HG03175 (cell line): Measurements from ENCODE around the gene MST1.
"Not testable (repeated sequence)": the region's sequence is repeated elsewhere in the genome, so short reads cannot be mapped to it uniquely, and the experiment has no call there.

ENCODE experiments used
- ATAC-seq: cut with Tn5 transposase; IDR thresholded peaks from one replicate; pipeline ENCODE4 v1.9.1; 2021; ENCODE audit warnings: mild to moderate bottlenecking, moderate library complexity; ENCODE audit not compliant: unreplicated experiment

The MST1 gene

DNA sequence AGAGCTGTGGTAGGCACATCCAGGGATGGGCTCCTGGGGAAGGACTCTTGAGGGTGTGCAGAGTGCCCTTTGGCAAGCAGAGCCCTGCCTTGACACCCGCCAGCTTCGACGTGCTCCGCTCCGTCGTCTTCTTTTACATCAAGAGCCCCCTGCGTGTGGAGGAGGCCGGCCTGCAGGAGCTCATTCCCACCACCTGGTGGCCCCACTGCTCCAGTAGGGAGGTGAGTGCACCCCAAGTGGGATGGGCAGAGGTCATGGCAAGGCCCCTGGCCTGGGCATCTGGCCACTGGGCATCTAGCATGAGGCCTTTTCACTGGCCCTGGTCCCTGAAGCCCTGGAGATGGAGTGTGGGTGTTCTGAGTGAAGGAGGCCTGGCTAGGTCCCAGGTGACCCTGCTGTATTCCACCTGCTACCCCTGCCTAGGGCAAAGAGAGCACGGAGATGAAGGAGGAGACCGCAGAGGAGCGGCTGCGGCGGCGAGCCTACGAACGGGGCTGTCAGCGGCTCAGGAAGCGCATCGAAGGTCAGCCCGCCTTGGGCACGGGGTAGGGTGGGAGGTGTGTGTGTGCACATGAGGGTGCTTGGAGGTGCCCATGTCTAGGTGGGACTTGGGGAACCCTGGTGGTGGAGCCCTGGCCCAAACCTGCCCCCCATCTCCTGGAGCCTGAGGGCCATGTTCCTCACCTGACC, 12.3 kb upstream of the MST1 start:
- ATAC-seq: no peak

DNA sequence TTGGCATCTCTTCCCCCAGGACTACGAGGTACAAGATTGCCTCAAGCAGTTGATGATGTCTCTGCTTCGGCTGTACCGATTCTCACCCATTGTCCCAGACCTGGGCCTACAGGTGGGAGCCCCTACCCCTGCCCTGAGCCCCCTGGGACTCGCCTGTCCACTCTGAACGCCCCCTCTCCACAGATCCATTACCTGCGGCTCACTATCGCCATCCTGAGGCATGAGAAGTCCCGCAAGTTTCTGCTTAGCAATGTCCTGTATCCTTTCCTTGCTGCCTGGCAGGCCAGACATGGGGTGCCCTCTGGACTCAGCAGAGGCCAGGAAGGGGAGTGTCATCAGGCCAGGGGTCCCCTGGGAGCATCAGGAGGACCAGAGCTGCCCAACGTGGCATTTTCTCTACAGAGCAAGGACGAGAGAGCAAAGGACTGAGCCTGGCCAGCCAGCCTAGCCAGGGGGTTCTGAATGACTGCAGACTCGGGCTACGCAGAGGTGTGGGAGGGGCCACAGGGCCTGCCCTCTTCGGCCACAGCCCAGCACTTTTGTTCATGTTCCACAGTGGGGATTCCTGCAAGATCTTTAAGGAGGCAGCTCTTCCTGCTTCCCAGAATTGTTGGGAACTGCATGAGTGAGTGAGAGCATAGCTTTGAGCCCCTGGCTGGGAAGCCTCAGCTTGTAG, 11.3 kb upstream of the MST1 start:
- no peak for ATAC-seq

DNA sequence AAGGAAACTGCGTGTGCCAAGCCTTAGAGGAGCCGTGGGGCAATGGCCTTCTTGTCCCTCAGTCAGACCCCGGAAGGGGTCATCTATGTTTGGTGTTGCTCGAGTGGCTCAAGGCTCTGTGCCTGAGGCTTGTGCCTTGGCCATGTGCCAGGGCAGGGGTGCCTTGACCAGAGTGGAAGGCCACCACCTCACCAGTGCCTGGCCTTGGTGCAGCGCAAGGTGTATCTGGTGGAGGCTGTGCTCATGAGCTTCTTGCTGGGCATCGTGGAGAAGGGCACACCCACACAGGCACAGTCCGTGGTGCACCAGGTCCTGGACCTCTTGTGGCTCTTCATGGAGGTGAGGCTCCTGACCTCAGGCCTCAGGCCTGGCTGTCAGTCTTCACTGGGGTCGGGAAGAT, 10.7 kb upstream of the MST1 start:
- no peak for ATAC-seq

DNA sequence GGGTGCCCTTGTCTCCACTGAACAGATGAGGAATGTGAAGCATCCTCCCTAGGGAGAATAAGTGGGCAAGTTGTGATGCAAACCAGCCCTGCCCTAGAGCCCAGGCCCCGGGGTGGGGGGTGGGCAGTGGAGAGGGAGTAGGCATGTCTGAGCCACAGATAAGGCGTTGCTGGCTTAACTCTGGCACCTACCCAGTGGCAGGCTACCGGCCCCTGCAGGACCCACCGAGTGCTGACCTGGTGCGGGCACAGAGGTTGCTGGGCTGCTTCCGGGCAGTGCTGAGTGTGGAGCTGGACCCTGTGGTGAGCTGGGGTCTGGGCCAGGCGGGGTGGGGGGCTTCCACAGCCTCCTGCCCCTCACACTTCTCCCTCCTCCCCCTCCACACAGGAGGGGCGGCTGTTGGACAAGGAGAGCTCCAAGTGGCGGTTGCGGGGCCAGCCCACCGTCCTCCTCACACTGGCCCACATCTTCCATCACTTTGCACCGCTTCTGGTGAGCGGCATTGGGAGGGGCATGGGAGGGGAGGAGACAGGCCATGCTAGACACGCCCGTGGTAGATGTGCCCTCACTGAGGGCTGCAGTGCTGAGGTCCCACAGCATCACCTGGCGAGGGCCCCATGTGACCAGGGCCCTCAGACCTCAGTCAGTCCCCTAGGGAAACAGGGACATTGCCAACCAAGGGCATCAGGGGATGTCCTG, 10.2 kb upstream of the MST1 start:
- ATAC-seq: no peak

DNA sequence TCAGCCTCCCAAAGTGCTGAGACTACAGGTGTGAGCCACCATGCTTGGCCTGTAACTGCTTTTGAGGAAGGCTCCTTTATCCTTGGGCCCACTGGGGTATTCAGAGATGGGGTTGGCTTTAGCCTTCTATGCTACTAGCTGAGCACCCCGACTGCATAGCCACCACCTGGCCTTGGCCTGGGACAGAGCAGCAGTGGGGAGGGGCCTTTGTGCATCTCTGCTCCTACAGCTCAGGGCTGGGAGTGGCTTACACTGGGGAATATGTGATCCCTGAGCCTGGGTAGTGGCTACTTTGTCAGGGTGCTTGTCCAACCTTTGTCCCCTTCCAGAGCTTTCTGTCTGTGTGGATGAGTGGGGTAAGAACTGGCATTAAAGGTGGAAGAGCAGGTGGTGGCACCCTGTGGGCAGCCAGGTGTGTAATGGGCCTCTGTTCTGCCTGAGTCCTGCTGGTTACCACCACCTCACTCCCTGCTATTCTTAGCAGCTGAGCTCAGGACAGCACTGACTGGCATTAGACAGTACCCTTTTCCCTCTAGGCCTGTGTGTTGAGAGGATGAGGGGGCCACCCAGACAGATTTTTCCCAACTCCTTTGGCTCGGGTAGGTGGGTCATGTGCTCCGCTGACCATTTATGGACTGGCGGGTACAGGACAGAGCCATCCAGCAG, 6.2 kb upstream of the MST1 start:
- not testable (repeated sequence) for ATAC-seq

DNA sequence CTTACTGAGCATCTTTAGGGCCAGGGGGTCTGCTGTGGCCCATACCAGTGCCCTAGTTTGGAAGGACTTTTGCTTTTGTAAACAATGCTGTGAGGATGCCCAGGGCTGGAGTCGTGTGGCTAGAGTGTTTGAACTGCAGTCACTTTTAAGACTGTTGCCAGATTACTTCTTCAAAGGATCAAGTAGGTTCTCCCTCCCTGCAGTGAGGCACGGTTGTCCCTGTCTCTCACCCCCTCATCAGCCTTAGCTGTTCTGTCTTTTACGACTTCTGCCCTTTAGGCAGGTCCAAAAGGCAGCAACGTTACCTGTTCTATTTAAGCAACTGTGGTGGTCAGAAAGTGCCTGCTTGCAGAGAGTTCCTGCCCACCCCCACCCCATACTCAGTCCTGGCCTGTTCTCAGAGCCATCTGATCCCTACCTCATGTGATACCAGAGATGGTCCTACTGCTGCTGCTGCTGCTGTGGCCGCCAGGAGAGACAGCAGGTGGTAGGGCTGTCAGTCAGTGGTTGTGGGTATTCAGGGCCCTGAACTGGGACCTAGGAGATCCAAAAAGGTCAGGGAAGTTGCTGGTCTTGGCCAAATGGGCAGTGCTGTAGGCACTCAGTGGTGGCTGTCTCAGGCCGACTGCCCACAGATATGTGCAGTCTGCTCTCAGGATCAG, 5.3 kb upstream of the MST1 start:
- ATAC-seq: not testable (repeated sequence)

DNA sequence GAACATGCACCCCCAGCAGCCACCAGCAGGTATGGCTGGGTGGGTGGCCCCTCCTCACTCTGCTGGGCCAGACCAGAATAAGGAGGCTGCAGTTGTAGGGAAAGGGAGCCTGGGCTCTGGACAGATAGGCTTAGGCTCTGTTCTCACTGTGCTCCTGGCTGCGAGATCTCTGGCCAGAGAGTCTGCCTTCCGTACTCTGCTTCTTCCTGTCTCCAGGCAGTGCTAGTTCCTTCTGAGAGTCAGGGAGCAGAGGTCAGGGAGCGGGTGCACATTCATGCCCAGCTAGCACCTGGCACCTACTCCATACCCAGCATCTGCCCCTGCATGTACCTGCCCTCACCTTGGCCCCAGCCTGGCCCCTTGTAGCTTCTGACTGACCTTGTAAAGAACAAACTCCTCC, 2.2 kb upstream of the MST1 start:
- not testable (repeated sequence) for ATAC-seq

DNA sequence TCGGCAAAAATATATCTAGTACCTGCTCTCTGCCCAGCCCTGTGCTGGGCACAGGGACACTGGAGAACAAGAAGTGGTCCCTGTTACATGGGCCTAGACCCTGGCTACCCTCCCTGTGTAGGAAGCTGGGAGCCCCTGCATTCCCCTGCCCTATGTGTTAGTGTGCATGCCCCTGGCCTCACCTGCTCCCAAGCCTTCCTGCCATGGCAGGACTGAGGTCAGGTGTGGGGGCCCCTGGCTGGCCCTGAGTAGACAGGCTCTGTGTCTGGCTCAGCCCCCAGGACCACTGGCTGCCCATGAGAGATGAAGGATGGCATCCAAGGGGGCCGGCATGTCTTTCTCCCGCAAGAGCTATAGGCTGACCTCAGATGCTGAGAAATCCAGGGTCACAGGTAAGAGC, 1.6 kb upstream of the MST1 start:
- ATAC-seq: not testable (repeated sequence)

DNA sequence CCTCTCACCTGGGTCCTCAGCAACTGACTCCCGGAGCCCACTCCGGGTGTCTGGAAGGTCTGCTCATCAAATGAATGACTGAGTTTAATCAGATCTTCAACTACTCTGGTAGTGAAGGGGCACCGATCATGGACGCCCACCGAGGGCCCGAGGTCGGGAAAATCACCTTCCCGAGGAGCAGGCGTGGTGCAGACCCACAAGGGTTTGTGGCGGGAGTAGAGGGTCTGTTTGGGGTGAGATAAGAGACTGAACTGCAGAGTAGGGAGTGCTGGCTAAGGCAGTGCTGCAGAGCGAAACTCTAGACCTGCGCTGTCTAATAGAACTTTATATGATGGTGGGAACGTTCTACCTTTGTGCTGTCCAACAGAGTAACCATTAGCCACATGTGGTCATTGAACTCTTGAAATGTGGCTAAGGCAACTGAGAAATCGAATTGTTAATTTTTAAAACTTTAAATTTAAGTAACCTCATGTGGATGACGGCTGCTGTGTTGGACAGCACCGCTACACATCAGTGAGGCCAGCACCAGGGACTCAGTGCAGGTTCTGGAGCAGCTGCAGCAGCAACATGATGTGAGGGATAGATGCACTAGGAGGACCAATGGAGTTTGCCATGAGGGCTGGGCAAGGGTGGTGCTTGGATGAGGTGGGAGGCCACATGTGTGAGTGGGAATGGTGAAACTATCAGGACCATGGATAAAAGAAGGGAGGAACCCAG, 792 bp upstream of the MST1 start:
- not testable (repeated sequence) for ATAC-seq

DNA sequence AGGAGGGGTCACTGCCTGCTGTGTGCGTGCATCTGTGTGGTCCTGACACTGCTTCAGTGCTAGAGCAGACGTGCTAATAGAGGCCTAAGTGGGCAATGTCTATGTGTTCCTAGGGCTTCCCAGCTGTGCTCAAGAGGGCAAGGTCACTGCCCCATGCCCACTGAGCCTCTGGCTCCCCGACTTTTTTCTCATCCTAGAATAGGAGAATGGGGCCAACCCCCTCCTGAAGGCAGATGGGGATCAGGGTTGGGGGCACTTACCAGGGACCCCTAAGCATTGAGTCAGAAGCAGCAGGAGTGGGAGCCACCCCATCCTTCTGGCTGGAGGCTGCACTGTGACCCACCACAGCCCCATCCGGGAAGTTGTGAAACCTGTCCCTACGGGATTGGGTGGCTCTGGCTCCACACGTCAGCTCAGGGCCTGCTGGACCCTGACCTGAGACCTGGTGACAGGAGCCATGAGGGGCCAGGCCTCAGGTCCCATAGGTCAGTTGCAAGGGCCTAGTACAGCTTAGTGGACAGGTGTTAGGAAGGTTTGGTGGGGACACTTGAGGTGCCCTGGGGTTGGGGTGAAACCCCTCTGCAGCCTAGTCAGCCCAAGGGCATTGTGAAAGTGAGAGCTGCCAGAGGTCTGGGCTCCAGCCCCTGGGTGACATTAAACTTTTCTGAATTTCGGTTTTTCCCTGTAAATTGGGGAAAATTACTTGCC, 782 bp downstream of the MST1 start:
- ATAC-seq: not testable (repeated sequence)

DNA sequence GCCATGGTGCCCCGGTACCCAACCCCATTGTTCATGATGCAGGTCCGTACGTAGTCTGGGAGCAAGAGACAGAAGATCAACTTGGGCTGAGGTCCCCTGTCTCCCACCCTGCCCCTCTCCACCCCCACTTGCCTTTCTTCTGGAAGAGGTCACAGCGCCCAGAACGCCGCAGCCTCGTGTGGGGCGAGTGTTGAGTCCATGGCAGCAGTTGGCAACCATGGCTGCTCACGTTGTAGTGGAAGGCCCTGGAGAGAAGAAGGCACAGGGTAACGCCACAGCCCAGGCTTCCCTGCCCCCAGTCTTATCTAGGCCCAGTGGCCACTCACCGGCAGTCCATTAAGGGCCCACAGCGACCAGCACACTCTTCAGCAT, 1.9 kb downstream of the MST1 start:
- ATAC-seq: not testable (repeated sequence)

DNA sequence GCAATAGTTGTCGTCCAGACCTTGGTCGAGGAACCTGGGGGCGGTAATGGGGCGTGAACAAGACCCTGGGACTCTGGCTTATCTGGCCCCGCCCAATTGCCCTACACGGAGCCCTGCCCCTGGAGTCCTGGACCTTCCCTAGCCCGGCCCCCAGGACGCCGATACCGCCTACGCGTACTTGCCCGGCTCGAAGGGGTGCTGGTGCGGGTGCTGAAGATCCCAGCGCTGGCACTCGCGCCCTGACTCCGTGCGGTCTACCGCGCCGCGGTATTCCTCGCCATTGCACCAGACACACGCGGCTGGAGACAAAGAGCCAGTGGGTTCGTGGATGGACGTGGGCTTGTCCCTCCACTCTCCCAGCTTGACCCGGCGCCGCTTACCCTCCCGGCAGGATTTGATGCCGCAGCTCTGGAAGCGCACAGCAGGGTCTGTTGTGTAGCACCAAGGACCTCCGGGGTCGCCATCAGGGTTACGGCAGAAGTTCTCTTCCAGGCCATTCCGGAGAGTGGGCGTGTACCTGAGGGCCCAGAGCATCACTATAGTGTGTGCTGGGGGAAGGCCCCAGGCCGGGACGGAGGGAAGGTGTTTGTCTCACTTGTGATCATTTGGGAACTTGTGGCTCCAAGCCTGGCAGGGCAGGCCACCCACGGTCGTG, 2.4 kb downstream of the MST1 start:
- not testable (repeated sequence) for ATAC-seq

DNA sequence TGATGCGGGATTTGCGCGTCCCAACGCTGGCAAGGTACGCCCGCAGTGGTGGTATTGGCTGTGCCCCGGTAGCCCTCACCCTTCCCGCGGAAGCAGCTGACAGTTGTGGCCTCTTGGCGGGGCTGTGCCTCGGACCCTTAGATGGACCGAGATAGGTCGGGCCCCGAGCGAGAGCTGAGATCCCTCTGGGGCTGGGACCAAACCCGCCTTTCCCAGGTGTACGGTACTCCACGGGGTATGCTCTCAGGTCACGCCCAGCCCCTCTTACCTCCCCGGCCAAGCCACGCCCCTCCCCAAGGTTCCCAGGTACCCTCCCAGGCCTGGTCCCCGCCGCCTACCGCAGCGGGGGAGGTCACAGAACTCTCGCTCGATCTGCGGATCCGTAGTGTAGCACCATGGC, 2.9 kb downstream of the MST1 start:
- not testable (repeated sequence) for ATAC-seq

DNA sequence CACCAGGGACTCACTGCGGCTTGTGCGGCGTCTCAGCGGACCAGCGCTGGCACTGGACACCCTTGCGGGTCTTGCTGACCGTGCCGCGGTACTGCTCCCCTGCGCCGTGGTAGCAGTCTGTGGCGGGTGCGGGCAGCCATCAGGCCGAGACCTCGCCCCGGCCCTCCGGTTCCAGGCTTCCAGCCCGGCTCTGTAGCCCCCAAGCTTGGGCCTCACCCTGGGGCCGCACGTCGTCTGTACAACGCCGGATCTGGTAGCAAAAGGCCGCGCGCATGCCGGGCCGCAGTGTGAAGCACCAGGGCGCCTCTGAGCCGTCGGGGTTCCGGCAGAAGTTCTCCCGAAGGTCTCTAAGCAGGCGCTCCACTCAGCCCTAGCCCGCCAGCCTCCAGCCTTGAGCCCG, 3.4 kb downstream of the MST1 start:
- ATAC-seq: not testable (repeated sequence)

DNA sequence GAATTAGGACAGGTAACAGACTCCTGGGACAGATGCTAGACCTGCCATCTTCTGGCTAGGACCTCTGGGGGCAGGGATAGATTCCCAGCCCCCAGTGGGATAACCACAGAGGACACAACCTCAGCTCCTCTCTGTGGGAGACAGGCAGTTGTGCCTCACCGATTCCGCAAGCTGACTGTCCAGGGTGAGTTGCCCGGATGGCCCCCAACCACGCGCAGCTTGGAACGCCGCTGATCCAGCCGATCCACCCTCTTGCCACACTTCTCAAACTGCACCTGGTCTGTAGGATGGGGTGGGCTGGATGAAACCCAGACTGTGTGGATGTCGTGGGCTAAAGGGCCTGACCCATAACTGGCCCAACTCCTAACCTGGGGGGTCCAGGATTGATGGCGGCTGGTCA, 4.2 kb downstream of the MST1 start:
- ATAC-seq: not testable (repeated sequence)

DNA sequence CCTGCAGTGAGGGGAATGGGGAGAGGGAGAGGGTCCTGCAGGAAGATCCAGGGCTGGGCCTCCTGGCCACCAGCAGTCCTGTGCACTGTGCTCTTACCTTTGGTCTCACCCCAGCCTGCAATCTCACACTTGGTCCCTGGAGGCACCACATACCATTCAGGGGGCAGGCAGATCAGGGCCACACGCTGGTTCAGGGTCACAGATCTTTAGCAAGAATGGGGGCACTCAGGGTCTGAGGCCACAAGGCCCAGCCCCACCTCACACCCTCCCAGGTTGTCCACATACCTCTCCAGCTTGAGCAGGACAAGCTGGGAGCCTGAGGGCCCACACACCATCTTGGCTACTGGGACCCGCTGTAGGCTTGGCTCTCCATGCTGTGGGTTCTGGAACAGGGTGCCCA, 4.8 kb downstream of the MST1 start:
- not testable (repeated sequence) for ATAC-seq

DNA sequence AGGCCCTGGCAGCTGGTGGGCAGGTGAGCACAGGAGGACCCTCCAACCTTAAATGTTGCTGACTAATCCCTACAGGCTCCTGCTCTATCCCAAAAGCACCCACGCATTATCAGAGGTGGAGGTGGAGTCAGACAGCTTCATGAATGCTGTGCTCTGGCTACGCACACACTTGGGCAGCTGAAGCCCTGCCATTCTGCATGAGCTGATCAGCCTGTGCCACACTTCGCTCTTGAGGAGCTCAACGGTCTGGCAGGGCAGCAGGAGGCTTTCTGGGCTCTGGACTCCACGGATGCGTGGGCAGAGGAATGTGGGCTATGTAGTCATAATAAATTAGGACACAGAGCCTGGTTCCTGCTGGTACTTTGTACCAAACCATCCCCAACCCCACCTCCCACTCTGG, 6.1 kb downstream of the MST1 start:
- ATAC-seq: no peak

DNA sequence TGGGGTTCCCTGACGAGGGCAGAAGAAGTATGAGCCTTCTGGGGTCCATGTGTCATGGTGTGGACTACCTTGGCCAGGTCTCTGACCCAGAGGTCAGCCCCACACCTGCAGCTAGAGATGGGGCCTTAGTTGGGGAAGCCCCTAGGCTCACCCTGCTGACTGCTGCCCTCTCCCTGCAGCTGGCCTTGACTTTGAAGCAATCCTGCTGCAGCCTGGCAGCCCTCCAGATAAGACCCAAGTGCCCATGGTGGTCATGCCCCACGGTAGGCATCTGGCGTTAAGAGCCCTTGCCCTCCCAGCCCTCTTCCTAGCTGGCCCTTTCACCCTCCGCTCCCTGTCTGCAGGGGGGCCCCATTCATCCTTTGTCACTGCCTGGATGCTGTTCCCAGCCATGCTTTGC, 7.7 kb downstream of the MST1 start:
- ATAC-seq: no peak

DNA sequence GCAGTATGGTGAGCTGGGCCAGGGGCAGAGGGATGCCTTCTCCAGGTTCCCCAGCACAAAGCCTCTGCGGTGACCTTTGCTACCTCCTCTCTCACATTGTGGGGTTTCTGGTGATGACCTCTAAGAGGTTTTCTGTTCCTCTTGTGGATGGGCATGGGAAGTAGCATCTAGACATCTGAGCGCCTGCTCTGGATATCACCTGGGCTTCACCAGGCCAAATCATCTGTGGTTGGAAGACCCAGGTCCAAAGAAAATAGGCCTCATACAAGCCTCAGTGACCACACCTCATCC, 8.1 kb downstream of the MST1 start:
- no peak for ATAC-seq
